ENCODE measurements around the gene TJP3. TPM values are rescaled to one million over a fixed set of nuclear protein-coding genes. Genes with fewer than 3 reads are reported as not detected.

Gene TJP3
- total RNA-seq, 3 donors from 2014 or later, result 0.16 to 36.6 (median 20.0) TPM

- Histone ChIP-seq H3K4me1 (no peaks in the 10 kb centered on the region), H3K27me3 (peaks cover 3 to 24% of the 10 kb centered on the region in 2 donors), H3K4me3 (no peak overlapping the region), H3K9me3 (peaks cover 1 to 2% of the 10 kb centered on the region in 2 donors), H3K27ac (no peak overlapping the region), H3K36me3 (no peaks in the 10 kb centered on the region)
- no peak for TF ChIP-seq POLR2A (IDR thresholded peaks at IDR 0.05)
- TF ChIP-seq POLR2AphosphoS5 (IDR thresholded peaks at IDR 0.05), result no peak
- TF ChIP-seq, protein P1, sequence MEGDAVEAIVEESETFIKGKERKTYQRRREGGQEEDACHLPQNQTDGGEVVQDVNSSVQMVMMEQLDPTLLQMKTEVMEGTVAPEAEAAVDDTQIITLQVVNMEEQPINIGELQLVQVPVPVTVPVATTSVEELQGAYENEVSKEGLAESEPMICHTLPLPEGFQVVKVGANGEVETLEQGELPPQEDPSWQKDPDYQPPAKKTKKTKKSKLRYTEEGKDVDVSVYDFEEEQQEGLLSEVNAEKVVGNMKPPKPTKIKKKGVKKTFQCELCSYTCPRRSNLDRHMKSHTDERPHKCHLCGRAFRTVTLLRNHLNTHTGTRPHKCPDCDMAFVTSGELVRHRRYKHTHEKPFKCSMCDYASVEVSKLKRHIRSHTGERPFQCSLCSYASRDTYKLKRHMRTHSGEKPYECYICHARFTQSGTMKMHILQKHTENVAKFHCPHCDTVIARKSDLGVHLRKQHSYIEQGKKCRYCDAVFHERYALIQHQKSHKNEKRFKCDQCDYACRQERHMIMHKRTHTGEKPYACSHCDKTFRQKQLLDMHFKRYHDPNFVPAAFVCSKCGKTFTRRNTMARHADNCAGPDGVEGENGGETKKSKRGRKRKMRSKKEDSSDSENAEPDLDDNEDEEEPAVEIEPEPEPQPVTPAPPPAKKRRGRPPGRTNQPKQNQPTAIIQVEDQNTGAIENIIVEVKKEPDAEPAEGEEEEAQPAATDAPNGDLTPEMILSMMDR (IDR thresholded peaks at IDR 0.05), result no peak
- DNase-seq (ENCODE audit: low spot score in 2 of 2), result no peak
- intact Hi-C loops (cut with DNase I; ENCODE audit: low total_unique reads), result no loop called here
Measured at GRCh38 chr19:3723883-3724282, 15.7 kb downstream of the TJP3 start.

GRCh38 chr19:3725121-3725520 lies 16.9 kb downstream of the TJP3 start:
- no peak overlapping the region for H3K4me3 ChIP-seq
- DNase-seq (ENCODE audit: low spot score in 2 of 2), result no peak
- H3K4me1 ChIP-seq, result no peaks in the 10 kb centered on the region
- peaks cover 3 to 21% of the 10 kb centered on the region in 2 donors for H3K27me3 ChIP-seq
- no peaks in the 10 kb centered on the region for H3K36me3 ChIP-seq
- H3K27ac ChIP-seq, result no peak overlapping the region
- intact Hi-C loops (cut with DNase I; ENCODE audit: low total_unique reads), result no loop called here
- H3K9me3 ChIP-seq, result peaks cover 6% of the 10 kb centered on the region in 2 donors
- TF ChIP-seq POLR2AphosphoS5 (IDR thresholded peaks at IDR 0.05) (no peak), POLR2A (IDR thresholded peaks at IDR 0.05) (no peak)
- TF ChIP-seq, protein P1 (IDR thresholded peaks at IDR 0.05), result no peak

DNA sequence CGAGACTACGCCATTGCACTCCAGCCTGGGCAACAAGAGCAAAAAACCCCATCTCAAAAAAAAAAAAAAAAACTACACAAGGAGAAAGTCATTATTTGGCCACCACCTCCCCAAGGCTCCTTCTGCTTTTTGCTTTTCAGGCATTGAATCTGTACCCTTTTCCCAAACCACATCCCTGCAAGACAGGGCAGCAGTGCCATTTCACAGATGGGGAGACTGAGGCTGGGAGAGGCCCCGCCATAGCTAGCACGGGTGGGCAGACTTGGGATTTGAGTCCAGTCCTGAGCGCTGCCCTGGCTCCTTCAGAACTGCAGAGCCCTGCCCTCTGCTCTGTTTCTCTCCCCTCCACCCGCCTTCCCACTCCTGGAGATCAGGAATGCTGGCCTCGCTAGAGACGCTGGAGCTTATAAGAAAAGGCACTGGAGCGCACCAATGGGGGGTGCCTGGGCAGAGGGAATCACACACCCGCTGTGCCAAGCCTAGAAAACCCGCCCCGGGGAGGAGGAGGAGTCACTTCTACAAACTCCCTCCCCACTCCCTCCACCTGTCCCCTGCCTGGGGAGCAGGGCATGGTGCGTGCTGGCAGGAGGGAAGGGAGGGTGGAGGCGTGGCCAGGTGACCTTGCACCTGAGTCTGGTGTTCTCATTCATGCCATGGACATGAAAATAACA lies 17.6 kb downstream of the TJP3 start:
- no peak overlapping the region for H3K27ac ChIP-seq
- H3K4me3 ChIP-seq, result no peak overlapping the region
- DNase-seq (ENCODE audit: low spot score in 2 of 2), result peak; percentile 30 to 79
- no peaks in the 10 kb centered on the region for H3K4me1 ChIP-seq
- peaks cover 6% of the 10 kb centered on the region in 2 donors for H3K9me3 ChIP-seq
- TF ChIP-seq POLR2AphosphoS5 (IDR thresholded peaks at IDR 0.05) (no peak), POLR2A (IDR thresholded peaks at IDR 0.05) (no peak)
- TF ChIP-seq, protein P1 (IDR thresholded peaks at IDR 0.05), result no peak
- no peaks in the 10 kb centered on the region for H3K36me3 ChIP-seq
- intact Hi-C loops (cut with DNase I; ENCODE audit: low total_unique reads), result no loop called here
- H3K27me3 ChIP-seq, result peaks cover 3 to 16% of the 10 kb centered on the region in 2 donors

- no peaks in the 10 kb centered on the region for H3K27me3 ChIP-seq
- H3K9me3 ChIP-seq, result peaks cover 6% of the 10 kb centered on the region in 2 donors
- DNase-seq (ENCODE audit: low spot score in 2 of 2), result no peak
- H3K27ac ChIP-seq, result no peak overlapping the region
- TF ChIP-seq, protein P1 (IDR thresholded peaks at IDR 0.05), result no peak
- TF ChIP-seq POLR2A (IDR thresholded peaks at IDR 0.05) (no peak), POLR2AphosphoS5 (IDR thresholded peaks at IDR 0.05) (no peak)
- H3K4me3 ChIP-seq, result no peak overlapping the region
- H3K36me3 ChIP-seq, result no peaks in the 10 kb centered on the region
- H3K4me1 ChIP-seq, result no peaks in the 10 kb centered on the region
- intact Hi-C loops (cut with DNase I; ENCODE audit: low total_unique reads), result no loop called here
Measured at GRCh38 chr19:3730457-3730958, 22.3 kb downstream of the TJP3 start.

DNA sequence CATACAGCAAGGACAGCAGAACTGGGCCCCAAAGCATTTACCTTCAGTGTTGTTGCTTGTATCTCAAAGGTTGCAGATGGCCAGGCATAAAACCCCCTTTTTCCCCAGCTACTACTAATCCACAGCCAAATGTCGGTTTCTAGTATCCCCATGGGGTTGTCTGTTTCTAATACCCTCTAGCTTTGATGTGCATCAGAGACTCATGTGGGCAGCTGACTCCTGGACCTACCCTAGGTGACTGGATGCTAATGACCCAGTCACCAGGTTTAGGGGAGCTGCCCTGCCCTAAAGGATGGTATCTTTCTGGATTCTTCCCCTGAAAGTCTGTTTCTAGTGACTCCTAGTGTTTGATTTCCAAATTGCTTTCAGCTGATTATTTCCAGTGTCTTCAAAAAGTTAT lies 23.9 kb downstream of the TJP3 start:
- TF ChIP-seq POLR2AphosphoS5 (IDR thresholded peaks at IDR 0.05), result no peak
- TF ChIP-seq, protein P1 (IDR thresholded peaks at IDR 0.05), result no peak
- no peak for TF ChIP-seq POLR2A (IDR thresholded peaks at IDR 0.05)
- H3K27ac ChIP-seq, result no peak overlapping the region
- no peak overlapping the region for H3K4me3 ChIP-seq
- intact Hi-C loops (cut with DNase I; ENCODE audit: low total_unique reads), result no loop called here
- no peaks in the 10 kb centered on the region for H3K4me1 ChIP-seq
- DNase-seq (ENCODE audit: low spot score in 2 of 2), result no peak
- H3K27me3 ChIP-seq, result no peaks in the 10 kb centered on the region
- H3K36me3 ChIP-seq, result no peaks in the 10 kb centered on the region
- H3K9me3 ChIP-seq, result peaks cover 6% of the 10 kb centered on the region in 2 donors
